ENCODE results near the gene SLCO1C1.
"Not testable (repeated sequence)": the region's sequence is repeated elsewhere in the genome, so short reads cannot be mapped to it uniquely, and the experiment has no call there.

SLCO1C1 gene
- total RNA-seq = 0 reads per million in 4 donors

DNA sequence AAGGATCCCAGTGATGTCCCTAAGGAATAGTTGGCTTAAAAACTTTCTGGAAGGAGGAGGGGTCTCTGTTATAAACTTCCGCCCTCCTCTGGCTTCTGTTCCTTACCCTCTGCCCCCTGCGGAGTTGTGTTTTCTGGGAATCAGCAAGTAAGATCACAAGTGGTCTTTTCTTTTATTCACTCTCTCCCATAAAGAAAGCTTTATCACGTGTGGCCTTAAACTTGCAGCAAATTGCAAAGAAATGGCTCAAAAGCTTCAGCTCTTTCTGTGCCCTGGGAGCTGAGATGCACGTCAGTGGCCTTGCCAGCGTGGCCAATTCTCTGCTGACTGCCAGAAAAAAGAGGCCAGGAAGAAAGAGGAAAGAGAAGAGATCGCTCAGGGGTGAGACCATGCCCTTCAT, at the start of gene SLCO1C1:
Gene SLCO1C1 (plus strand): TSS at position 101 of the 400 bp plus-strand sequence. CDS start 4,245 bp downstream, outside the sequence.
- DNase-seq = no peak

DNA sequence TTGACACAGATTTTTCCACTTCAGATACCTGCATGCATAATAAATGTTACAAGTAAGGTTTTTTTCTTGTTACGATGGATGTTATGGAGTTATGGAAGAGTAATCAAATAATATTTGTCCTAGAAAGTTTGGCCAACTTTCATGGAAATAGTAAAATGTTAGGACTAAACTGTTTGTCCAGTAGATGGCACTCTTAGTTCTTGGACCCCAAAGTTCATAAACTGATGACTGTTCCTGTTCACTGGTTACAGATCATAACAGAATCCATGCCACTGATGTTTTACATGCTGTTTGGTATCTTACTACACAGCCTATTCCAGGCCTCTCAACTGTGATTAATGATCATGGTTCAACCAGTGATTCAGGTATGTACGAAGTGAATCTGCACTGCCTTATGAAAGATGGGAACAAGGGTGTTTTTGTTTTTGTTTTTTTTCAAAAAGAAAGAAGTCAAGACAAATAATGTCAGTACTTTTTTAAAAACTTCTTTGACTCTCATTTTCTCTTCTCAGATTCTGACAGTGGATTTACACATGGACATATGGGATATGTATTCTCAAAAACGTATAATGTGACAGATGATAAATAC, 48.8 kb upstream of the SLCO1C1 start:
- DNase-seq = no peak

- DNase-seq = no peak
Measured at GRCh38 chr12:20653871-20654270, 41.3 kb upstream of the SLCO1C1 start.

GRCh38 chr12:20656600-20656999, 38.5 kb upstream of the SLCO1C1 start:
- DNase-seq = no peak

DNA sequence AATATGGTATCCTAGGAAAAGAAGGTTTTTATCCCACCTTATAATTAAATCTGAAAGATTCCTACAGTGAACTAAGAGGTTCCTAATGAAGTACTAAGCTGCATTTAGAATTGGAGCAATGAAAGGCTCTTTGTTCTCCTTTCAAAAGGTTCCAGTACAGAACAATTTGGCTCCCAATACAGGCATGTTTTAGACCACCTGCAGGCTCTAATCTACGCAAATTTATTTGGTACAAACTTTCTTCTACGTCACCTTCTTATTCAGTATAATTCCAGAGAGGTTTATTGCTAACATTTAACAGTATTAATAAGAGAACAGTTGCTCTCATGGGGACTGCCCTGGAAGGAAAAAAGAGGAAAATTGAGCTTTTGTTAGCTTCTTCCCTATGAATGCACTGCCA, 37.6 kb upstream of the SLCO1C1 start:
- no peak for DNase-seq

DNA sequence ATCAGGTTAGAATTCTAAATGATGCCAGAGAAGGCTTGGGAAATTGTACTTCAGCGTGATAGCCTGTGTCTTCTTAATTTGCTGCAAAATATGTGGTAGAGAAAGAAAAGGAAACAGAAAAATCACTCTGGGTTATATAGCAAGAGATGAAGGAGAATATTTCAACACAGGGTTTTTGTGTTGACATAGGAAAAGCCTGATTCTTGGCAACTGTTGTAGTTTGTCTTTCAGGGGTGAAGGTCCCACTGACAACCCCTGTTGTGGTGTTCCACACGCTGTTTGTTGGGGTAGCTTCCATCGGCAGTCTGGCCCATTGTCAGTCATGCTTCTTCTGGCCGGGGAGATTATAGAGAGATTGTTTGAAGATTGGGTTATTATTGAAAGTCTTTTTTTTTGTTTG, 13.8 kb upstream of the SLCO1C1 start:
- no peak for DNase-seq

DNA sequence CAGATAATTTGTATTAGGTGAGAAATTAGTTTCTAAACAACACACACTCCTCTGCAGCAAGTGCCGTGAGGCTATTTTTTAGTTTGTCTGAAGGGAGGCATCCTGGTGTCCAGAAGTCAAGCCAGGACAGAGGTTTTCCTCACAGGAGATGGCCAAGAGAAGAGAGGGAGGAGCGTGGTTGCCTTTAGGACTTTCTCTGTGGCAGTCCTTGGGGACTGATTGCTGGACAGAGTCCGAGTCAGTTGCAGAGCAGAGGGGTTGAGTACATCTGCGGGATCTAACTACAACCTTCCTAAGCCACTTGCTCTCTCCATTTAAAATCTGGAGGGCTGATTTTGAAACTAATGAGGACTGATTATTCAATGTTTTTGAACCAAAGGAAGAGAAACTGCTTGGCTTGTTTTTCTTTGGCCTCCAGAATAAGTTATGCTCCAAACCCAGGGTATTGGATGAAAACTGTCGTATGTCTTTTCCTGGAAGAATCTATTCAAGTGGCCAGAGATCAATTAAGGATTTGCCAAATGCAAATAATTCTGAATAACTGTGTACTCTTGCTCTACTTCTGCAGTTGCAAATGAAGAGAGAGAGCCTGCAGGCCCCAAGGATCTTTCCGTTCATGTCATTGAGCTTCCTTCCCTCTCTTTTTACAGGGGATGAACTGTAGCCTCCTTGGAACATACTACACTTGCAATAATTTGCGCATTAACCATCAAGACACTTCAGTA, 1.2 kb downstream of the SLCO1C1 start:
- DNase-seq = no peak

DNA sequence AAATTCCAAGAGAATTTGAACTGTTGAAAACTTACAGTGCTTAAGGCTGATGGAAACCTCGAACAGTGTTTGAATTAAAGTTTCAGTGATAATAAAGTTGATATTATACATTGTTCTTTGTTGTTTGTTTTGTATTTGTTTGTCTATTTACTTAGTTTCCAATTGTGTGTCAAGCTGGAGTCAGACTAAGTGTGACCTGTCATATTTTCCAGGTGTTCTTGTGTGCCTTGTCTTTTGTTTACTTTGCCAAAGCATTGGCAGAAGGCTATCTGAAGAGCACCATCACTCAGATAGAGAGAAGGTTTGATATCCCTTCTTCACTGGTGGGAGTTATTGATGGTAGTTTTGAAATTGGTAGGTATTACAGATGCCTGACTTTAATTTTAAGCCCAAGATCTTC, 6.0 kb downstream of the SLCO1C1 start:
- no peak for DNase-seq

DNA sequence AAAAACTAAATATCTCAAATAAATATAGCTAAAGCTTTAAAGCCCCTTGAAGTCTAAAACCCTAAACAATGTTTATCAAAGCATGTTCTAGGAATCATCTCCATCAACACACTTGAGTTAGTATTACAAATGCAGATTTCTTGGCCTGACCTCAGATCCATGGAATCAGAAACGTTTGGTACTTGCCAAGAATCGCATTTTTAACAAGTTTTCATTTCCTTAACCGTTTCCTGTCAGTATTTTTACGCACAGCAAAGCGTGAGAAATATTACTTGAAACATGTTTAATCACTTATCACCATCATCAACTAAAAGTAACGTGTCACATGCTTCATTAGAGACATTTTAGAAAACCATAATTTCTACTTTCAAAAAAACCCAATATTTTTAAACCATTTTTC, 9.7 kb downstream of the SLCO1C1 start:
- DNase-seq = no peak

GRCh38 chr12:20711846-20712245, 16.7 kb downstream of the SLCO1C1 start:
- DNase-seq = no peak

- DNase-seq = no peak
Measured at GRCh38 chr12:20716037-20716436, 20.9 kb downstream of the SLCO1C1 start.

DNA sequence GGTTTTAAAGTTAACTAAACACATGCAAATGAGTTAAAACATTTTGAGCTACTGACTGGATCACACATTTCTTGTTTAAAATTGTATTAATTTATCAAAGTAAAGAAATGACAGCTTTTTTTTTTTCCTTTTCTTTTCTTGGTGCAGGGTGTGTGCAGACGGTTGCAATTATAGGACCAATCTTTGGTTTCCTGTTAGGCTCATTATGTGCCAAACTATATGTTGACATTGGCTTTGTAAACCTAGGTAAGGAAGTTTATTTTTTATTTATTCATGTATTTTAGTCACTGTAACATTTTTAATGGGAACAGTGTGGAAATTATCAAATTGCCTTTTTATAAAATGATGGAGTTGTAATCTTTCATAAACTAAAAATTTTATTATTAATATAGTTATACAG, 21.9 kb downstream of the SLCO1C1 start:
- DNase-seq = no peak

GRCh38 chr12:20718294-20718693, 23.2 kb downstream of the SLCO1C1 start:
- no peak for DNase-seq

DNA sequence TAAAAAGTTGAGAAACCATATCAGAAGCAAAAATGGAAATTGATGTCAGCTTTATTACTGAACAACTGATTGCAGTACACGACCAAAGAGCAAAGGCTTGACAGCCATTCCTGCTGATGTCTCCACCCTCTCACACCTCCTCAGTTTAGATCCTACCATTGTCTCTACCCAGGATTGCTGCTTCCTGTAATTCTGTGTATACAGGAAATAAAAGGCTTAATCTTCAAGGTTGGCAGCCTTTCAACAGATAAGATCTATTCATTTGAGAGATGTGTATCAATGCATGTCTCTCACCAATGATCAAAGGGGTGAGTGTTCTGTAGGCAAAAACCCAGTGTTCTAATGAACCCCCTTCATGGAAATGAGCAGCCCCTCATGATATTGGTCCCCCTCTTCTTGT, 27.0 kb downstream of the SLCO1C1 start:
- DNase-seq = no peak

GRCh38 chr12:20731274-20731673, 36.1 kb downstream of the SLCO1C1 start:
- no peak for DNase-seq

DNA sequence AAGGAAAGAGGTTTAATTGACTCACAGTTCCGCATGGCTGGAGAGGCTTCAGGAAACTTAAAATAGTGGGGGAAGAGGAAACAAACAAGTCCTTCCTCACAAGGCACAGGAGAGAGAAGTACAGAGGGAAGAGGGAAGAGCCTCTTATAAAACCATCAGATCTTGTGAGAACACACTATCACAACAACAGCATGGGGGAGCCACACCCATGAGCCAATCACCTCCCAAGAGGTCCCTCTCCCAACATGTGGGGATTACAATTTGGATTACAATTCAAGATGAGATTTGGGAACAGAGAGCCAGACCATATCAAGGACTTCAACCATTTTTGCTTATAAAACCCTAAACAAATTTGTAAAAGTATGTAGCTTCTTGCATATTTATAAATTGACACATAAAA, 45.8 kb downstream of the SLCO1C1 start:
- DNase-seq = no peak

- DNase-seq = no peak
Measured at GRCh38 chr12:20748198-20748597, 53.1 kb downstream of the SLCO1C1 start.

DNA sequence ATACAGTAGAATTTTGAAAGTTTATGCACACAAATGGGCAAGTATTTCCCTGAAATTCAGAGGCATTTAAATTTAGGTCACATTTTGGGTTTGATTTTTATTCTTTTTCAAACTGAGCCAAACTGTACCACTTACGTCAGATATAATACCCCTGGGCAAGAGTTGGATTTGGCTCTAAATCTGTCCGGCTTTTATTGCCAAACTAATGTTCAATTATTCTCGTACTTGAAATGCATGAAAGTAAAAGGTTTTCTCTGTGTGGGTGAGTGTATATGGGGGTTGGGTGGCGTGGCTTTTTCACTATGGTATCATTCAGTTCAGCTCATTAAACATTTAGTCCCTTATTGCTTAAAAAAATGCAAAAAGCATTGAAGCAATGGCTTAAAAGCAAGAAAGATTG, 55.9 kb downstream of the SLCO1C1 start:
- DNase-seq = no peak

DNA sequence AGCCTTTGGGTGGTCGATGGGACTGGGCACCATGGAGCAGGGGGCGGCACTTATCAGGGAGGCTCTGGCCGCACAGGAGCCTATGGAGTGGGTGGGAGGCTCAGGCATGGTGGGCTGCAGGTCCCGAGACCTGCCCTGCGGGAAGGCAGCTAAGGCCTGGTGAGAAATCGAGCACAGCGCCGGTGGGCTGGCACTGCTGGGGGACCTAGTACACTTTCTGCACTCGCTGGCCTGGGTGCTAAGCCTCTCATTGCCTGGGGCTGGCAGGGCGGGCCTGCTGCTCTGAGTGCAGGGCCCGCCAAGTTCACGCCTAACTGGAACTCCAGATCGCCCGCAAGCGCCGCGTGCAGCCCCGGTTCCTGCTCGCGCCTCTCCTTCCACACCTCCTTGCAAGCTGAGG, 82.3 kb downstream of the SLCO1C1 start:
- DNase-seq = no peak

- DNase-seq = no peak
Measured at GRCh38 chr12:20778969-20779368, 83.8 kb downstream of the SLCO1C1 start.

DNA sequence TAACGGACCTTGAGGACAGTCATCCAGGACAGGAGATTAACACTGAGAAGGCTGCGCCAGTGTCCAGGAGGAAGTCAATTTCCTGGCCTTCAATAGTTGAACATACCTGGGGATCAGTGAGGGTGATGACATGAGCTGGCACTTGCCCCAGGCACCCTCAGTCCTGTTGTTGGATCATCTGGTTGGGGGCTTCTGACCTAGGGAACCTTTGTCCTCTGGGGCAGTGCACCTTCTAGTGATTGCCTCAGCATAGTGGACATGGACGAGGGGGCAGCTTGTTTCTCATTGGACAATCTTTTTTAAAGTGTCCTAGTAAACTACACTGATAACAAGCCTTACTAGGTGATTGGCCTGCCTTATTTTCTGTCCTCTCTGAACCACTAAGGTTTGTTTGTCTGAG, 84.8 kb downstream of the SLCO1C1 start:
- not testable (repeated sequence) for DNase-seq

GRCh38 chr12:20783796-20784357, 88.7 kb downstream of the SLCO1C1 start:
- not testable (repeated sequence) for DNase-seq

DNA sequence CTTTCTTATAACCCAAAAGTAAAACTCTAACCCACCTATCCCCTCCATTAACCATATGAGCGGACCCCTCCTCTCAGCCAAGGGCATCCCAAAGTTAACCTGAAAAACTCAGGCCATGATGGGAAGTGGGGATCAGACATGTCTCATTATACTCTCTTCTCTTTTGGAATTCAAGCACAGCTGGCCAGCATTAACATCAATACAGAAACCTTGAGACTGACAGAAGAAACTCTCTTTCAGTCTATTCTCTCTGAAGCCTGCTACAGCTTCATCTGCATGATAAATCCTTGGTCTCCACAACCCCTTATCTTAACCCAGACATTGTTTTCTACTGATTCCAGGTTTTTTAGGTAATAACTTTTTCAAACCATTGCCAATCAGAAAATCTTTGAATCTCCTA, 97.8 kb downstream of the SLCO1C1 start:
- no peak for DNase-seq

GRCh38 chr12:20798554-20798953, 103.4 kb downstream of the SLCO1C1 start:
- DNase-seq = no peak
